HG03469 (cell line): ENCODE measurements around the gene CPVL.

Source experiments
- ATAC-seq: cut with Tn5 transposase; IDR thresholded peaks from one replicate; pipeline ENCODE4 v1.9.1; 2021; ENCODE audit warnings: mild to moderate bottlenecking, moderate library complexity, moderate number of reproducible peaks; ENCODE audit not compliant: unreplicated experiment

The CPVL gene

DNA sequence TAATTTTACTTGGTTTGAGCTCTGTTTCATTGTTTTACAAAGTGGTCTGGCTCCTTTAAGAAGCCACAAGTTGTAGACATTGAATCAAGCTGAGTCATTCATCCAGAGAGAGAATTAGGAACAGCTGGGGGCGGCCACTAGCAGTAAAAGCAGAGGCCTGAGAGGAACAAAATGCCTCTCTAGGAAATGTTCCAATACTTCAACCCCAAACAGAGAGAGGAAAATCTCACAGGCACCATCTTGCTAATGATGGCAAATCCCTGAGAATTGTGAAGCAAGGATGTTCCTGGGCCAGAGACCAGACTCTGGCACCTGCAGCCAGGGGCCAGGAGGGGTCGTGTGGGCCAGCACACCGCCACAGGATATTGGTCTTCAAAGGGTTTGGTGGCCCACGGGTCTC, 161.7 kb downstream of the CPVL start:
- ATAC-seq = no peak

GRCh38 chr7:28984217-28984616, 162.1 kb downstream of the CPVL start:
- no peak for ATAC-seq

DNA sequence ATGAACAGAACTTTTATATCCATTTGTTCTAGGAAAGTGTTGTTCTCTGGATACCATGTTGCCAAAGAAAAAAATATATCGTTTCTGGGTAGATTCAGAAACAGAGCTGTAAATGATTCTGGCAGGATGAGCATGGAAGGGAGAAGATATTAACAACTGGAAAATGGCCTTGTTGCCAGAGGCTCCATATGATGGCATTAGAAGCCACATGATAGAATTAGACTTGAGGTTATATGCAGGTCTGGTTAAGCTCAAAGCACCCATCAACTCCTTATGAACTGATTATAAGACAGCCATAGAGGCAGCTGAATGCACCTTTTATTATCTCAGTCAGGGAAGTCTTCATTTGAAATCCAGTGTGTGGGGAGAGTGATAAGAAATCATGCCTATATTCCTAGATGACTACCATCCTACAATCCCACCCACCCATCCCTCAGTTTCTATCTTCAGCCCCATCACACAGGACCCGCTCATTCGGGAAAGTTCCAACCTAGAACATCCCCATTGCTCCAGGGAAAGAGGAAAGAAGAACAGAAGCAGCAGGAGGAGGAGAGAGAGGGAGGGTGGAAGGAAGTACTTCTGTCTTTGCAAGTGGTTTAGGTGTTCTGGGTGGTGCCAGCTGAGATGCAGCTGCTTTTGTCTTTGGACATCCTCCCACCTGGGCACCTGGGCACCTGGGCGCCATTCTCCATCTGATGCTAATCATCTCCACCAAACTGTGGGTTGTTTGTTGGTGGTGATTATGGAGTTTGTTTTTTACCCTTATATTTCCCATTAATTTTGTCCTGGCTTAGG, 162.7 kb downstream of the CPVL start:
- ATAC-seq = no peak

DNA sequence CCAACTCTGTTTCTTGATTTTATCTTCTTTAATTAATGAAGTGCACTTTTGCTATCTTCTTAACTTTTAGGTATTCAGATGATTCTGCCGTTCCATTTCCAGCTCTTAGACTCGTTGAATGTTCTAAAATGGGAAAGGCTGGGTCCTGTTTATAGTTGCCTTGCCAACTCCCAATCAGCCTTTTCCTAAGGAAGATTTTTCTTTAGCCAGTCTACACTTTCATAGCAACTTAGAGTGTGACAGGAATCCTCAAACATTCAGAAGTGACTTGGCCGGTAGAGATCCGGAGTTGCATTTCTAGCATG, 165.2 kb downstream of the CPVL start:
- ATAC-seq = no peak

DNA sequence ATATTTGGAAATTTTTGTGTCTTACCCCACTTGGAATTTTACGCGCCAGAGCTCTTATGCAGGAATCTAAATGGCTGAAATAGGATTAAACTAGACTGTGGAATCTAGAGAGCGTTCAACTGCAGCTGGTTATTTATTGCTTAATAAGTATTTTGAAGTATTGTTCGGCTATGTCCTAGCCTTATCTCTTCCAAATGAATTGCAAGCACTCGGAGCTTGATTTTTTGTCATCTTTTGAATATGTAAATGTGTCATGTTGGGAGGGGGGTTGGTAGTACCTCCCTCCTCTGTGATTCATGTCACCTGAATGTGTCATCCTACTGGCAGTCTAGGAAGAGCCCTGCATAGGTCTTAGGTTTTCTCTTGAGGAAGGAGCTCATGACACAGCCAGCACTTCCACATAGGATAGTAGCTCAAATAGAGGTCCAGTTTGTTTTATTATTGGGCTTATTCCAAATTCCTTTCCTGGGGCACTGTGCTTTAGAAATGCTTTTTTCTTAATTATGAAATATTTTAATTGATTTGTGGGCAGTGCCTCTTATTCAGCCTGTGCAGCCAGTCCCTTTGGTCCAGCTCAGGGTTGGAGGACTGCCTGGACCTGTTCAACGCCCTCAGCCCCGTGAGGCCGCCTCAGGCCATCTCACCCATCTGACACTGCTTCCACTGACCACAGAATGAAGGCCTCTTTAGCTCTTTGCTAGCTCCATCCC, 165.7 kb downstream of the CPVL start:
- ATAC-seq = no peak

- ATAC-seq = no peak
These were observed 166.6 kb downstream of the CPVL start for GRCh38 chr7:28979776-28980175.

DNA sequence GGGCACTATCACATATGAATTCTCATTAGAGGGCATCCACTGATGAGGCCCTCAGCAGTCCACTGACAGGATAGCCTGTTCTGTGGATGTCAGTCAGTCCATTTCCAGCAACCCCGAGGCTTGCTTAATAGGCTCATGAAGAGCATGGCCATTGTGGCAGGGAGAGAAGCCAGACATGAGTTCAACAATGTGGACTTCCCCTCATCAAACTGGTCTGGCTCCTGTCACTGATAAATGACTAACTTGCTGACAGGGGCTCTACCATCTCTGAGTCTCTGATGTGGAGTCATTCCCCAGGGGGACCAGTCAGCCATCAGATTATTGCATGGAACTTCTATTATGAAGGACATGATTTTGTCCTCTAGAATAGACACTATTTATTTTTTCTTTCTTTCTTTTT, 168.5 kb downstream of the CPVL start:
- ATAC-seq = no peak

GRCh38 chr7:28976022-28976421, 170.3 kb downstream of the CPVL start:
- no peak for ATAC-seq

DNA sequence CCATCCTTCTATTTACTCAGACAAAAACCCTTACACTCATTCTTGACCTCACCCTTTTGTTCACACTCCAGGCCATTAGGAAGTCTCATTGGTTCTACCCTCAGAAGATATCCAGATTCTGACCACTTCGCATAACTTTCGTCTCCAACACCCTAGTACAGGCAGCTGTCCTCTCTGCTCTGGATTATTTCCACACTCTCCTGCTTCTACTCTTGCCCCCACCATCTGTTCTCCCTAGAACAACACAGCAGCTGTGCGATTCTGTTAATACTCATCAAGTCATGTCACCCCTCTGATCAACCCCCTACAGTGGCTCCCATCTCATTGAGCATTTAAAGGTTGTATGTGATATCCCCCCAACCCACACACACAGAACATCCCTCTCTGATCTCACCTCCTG, 172.7 kb downstream of the CPVL start:
- ATAC-seq = no peak

- no peak for ATAC-seq
These were observed 182.3 kb downstream of the CPVL start for GRCh38 chr7:28964056-28964455.

DNA sequence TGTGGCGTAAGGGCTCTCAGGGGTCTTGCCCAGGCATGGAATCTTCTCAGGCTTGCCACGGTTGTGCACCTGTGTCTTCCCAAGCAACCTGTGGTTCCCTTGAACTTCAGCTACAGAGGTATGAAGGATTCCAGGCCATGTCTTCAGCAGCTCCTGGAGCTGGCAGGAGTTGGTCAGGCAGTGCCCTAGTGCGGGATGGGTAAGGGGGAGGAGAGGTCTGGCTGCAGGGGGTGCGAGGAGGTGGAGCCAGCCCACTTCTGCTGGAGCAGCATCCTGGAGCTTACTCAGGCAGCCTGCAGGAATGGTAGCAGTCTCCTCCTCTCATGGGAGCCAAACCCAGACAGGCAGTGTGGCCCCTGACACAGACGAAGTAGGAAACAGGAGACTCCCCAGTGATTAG, 184.4 kb downstream of the CPVL start:
- ATAC-seq = no peak

- ATAC-seq = no peak
These were observed 186.1 kb downstream of the CPVL start for GRCh38 chr7:28960071-28960840.

DNA sequence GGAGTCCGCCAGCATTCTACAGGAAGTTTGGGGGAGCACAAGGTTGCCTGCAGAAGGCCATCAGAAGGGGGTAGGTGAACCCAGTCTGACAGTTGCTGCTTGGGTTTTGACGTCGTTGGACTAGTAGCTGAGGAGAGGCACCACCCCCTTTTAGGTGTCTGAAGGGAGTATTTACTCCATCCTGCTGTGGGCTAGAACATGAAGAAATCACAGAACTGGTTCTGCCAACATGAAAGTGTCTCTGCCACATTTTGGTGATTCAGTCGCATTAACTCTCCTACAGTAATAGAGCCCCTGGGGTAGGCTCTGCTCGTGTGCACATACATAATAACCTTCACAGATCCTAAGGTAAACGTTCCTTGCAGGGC, 187.4 kb downstream of the CPVL start:
- no peak for ATAC-seq

GRCh38 chr7:28958235-28958979, 187.9 kb downstream of the CPVL start, which contains the start of gene TRIL:
TSS of gene TRIL (minus strand) at chr7:28958330. CDS start at chr7:28958046, 284 bp downstream.
- no peak for ATAC-seq

DNA sequence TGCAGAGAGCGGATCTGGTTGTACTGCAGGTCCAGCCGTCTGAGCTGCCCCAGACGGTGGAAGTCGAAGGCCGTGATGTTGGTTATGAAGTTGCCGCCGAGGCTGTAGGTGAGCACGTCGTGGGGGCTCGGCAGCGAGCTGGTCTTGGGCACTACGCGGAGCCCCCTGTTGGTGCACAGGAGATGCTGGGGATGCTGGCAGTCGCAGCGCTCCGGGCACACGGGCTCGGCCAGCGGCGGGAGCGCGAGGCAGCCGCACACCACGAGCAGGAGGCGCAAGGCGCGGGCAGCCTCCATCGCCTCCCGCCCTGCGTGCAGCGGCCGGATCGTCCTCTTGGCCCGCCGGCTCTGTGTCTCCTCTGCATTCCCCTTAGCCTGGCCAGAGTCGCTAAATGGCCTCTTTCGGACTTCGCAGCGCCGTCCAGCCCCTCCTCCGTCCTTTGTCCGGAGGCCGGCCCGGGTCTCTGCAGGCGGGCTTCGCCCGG, 188.5 kb downstream of the CPVL start:
- ATAC-seq = no peak

DNA sequence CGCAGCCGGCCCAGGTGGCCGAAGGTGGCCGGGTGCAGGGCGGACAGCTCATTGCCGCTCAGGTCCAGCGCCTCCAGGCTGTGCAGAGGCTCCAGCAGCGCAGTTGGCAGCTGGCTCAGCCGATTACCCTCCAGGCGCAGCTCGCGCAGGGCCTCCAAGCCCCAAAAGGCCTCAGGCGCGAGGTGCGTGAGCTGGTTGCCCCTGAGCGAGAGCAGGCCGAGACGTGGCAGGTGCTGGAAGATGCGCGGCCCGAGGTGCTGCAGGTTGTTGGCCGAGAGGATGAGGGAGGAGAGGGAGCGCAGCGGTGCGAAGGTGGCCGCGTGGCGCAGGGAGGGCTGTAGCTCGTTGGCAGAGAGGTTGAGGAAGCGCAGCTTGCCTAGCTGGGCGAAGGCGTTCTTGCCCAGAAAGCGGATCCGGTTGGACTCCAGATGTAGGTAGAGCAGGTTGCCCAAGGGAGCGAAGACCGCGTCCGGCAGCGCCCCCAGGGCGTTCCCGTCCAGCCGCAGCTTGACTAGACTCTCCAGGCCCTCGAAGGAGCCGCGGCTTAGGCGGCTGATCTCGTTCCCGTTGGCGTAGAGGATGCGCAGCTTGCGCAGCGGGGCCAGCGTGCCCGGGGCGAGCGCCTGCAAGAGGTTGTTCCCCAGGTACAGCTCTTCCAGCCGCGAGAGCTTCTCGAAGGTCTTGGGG, 189.1 kb downstream of the CPVL start:
- no peak for ATAC-seq

DNA sequence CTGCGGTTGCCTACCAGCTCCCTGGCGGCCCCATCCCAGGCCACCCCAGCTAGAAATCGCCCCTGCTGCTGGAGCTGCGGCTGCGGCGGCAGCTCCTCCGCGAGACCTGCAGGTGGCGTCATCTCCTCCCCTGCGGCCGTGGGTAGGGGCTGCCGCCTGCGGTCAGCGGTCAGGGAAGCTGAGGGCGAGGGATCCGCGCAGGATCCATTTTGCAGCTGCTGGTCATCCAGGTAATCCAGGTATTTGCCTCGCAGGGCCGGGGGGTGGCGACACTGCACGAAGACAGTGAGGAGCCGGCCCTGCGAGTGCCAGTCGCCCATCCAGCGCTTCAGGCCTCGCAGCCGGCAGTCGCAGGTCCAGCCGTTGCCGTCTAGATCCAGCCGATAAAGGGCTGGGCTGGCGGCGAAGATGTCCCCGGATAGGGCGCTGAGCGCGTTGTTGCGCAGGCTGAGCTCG, 189.7 kb downstream of the CPVL start:
- no peak for ATAC-seq

DNA sequence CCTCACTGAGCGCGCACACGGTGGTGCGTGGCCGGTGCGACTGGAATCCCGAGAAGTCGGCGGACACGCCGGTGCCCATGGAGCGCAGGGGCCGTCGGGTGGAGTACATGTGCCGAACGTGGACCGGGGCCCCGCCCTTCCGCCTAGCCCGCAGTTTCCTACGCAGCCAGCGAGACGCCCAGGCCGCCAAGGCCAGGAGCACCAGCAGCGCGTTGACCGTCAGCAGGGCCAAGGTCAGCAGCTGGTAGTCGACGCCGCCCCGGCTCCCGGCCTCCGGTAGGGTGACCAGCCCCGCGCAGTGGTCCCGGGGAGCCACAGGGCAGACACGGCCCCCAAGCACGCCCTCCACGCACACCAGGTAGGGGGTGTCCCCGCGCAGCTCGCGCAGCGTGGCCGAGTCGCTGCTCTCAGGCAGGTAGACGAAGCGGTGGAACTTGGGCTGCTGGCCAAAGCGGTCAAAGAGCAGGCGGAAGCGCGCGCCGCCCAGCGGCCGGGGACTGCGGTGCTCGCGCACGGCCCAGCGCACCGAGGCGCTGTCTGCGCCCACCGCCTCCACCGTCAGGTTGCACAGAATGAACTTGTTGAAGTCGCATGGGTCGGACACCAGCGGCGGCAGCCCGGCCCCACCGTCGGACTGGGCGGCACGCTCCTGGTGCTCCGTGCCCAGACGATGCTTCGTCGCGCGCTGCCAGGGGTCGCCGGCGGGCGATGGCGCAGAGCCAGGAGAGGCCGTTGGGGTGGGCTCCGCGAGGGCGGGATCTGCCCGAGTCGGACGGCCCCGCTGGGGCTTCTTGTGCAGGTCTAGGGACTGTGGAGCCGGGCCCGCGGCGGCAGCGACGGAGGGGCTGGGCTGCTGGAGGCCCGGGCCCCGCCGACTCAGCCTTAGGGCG, 190.4 kb downstream of the CPVL start:
- ATAC-seq = no peak

- no peak for ATAC-seq
These were observed 191.0 kb downstream of the CPVL start for GRCh38 chr7:28955356-28955717.
